K562 (cell line): ENCODE measurements around the gene ZNF366. TPM values are rescaled to one million over a fixed set of nuclear protein-coding genes. Genes with fewer than 3 reads are reported as not detected.

Experiments
- ATAC-seq: fragments of 200-7000 bp; cut with Tn5 transposase; 3 replicates; pipeline ENCODE4 v1.9.1; 2020; ENCODE audit warnings: moderate library complexity
- BruUV-seq: library from RNA; stranded (reverse); fragments of 400-500 nt; replicated peaks from 2 replicates; lab custom pipeline; 2021; lab: Mats Ljungman, UMichigan
- CTCF ChIA-PET: fragments of 300-600 bp; formaldehyde crosslinking; extraction: SDS; loops from one replicate; lab custom pipeline; 2021; ENCODE audit warnings: low intra/inter-chr PET ratio; lab: Yijun Ruan, JAX
- POLR2A ChIA-PET: fragments of 300-600, 350-650 bp; sonication (Branson Sonifier 250); formaldehyde crosslinking; extraction: SDS; loops from one replicate; lab custom pipeline; 2021; ENCODE audit warnings: antibody characterized with exemption, inconsistent platforms; lab: Yijun Ruan, JAX
- DNase-seq, 4 experiments: peaks; one replicate each; pipeline versions ENCODE4 v3.0.0 to v3.0.0-alpha.2; 2011 to 2018; ENCODE audit warnings: low spot score in 3 of 4, mixed read lengths in 3 of 4; ENCODE audit errors: extremely low read depth in 1 of 4
- FAIRE-seq: peaks from 2 replicates; lab custom pipeline; 2011; peaks lifted over from hg19 to GRCh38; lab: Jason Lieb, UNC
- H2AFZ ChIP-seq: 2 replicates; pipeline ENCODE4 v1.6.0; 2011; ENCODE audit warnings: low read depth, low read length, control low read depth, inconsistent platforms
- H3K27ac ChIP-seq: fragments of 200-600 bp; 3 replicates; pipeline ENCODE4 v1.8.0; 2011; ENCODE audit warnings: low read depth, mild to moderate bottlenecking, control low read depth, inconsistent platforms, low read length, moderate library complexity, mixed read lengths; ENCODE audit errors: extremely low read depth
- H3K27me3 ChIP-seq, 2 experiments: fragments of 300-600 bp in 1 of 2; 2 replicates in 1 of 2; 3 replicates in 1 of 2; pipeline versions ENCODE4 v1.6.0 to v1.8.0; 2011; ENCODE audit warnings: inconsistent platforms in 2 of 2, low read length in 2 of 2, mild to moderate bottlenecking in 1 of 2, mixed read lengths in 1 of 2, moderate library complexity in 1 of 2; ENCODE audit not compliant: control insufficient read depth in 2 of 2, insufficient read depth in 2 of 2
- H3K36me3 ChIP-seq: fragments of 300-600 bp; 3 replicates; pipeline ENCODE4 v1.8.0; 2011; ENCODE audit warnings: mild to moderate bottlenecking, low read length, inconsistent platforms; ENCODE audit not compliant: control insufficient read depth, insufficient read depth
- H3K4me1 ChIP-seq, 2 experiments: fragments of 200-600 bp in 1 of 2; replicated peaks in 1 of 2; 2 replicates in 1 of 2; 3 replicates in 1 of 2; pipeline versions ENCODE4 v1.5.1 to v1.8.0; 2011; ENCODE audit warnings: inconsistent platforms in 2 of 2, low read length in 2 of 2, mild to moderate bottlenecking in 1 of 2, mixed read lengths in 1 of 2, moderate library complexity in 1 of 2; ENCODE audit not compliant: control insufficient read depth in 2 of 2, insufficient read depth in 2 of 2
- H3K4me2 ChIP-seq: 2 replicates; pipeline ENCODE4 v1.6.1; 2011; ENCODE audit warnings: low read length, control low read depth, inconsistent platforms, mixed read lengths; ENCODE audit not compliant: insufficient read depth
- H3K4me3 ChIP-seq: fragments of 200-600 bp; sonication (generic), shearing (Covaris generic); 2 replicates; pipeline ENCODE4 v1.5.1; 2016; ENCODE audit warnings: control low read depth, inconsistent platforms
- H3K79me2 ChIP-seq: fragments of 200-600 bp; 3 replicates; pipeline ENCODE4 v1.8.0; 2011; ENCODE audit warnings: low read length, inconsistent platforms; ENCODE audit not compliant: control insufficient read depth, insufficient read depth
- H3K9ac ChIP-seq, 2 experiments: 2 replicates each; pipeline versions ENCODE4 v1.6.0 to v1.6.1; 2011; ENCODE audit warnings: low read depth in 2 of 2, low read length in 2 of 2, control low read depth in 1 of 2, inconsistent platforms in 1 of 2, mild to moderate bottlenecking in 1 of 2, mixed read lengths in 1 of 2; ENCODE audit not compliant: insufficient read depth in 1 of 2
- H3K9me1 ChIP-seq: one replicate; pipeline ENCODE4 v1.6.0; 2011; ENCODE audit warnings: inconsistent platforms, mild to moderate bottlenecking, low read length, moderate library complexity; ENCODE audit not compliant: control insufficient read depth, insufficient read depth
- H3K9me3 ChIP-seq: replicated peaks from 2 replicates; pipeline ENCODE4 v1.5.1; 2011; ENCODE audit warnings: low read depth, low read length, inconsistent platforms; ENCODE audit not compliant: control insufficient read depth, insufficient read depth
- H4K20me1 ChIP-seq: replicated peaks from 2 replicates; pipeline ENCODE4 v1.6.1; 2011; ENCODE audit warnings: low read length, inconsistent platforms, mixed read lengths; ENCODE audit not compliant: control insufficient read depth, insufficient read depth
- CBFA2T3 ChIP-seq: fragments of 450-650 bp; IDR thresholded peaks from 2 replicates; pipeline ENCODE4 v1.6.1; 2017
- CHD2 ChIP-seq: IDR thresholded peaks from 2 replicates; pipeline ENCODE4 v1.6.1; 2011; ENCODE audit warnings: low read depth, low read length
- NCOA4 ChIP-seq: fragments of 450-650 bp; IDR thresholded peaks from 2 replicates; pipeline ENCODE4 v1.6.1; 2018; ENCODE audit warnings: mild to moderate bottlenecking; ENCODE audit not compliant: partially characterized antibody
- ZKSCAN1 ChIP-seq: fragments of 150-350 bp; IDR thresholded peaks from 2 replicates; pipeline ENCODE4 v1.6.1; 2016; ENCODE audit warnings: low read depth, low read length
- ZNF217 ChIP-seq: sonication (generic); formaldehyde crosslinking; IDR thresholded peaks from 2 replicates; pipeline ENCODE4 v1.8.0; 2022; ENCODE audit warnings: mild to moderate bottlenecking, missing genetic modification reagents
- WGBS: fragments of 100-300 bp; shearing (Covaris generic); methylation state at CpG from one replicate; pipeline ENCODE4 v1.1.6; 2016; ENCODE audit warnings: low coverage, mixed read lengths; ENCODE audit not compliant: insufficient coverage; ENCODE audit errors: missing lambda C conversion rate; 5-methylcytosine and 5-hydroxymethylcytosine counted together
- in situ Hi-C: fragments of 300-500 bp; cut with MboI; formaldehyde crosslinking; loops from 4 replicates; pipeline ENCODE4 v1.15.0; 2018; ENCODE audit warnings: inconsistent platforms, mixed read lengths
- intact Hi-C: fragments of 100-400 bp; cut with micrococcal nuclease; formaldehyde crosslinking; loops from 2 replicates; pipeline ENCODE4 v1.14.2; 2022
- polyA plus RNA-seq, 8 experiments: library from polyadenylated mRNA; depleted of rRNA in 4 of 8; stranded (reverse) in 5 of 8; unstranded in 3 of 8; fragments of >200 nt; fragmentation: Nextera tagmentation in 2 of 8; fragmentation: Illumina TruSeq in 1 of 8; extraction: Ambion mirVana in 2 of 8; extraction: Trizol in 1 of 8; gene quantifications; 2 replicates each; pipeline versions ENCODE4 v1.2.1 to v1.2.3, GENCODE V29; 2011 to 2014; ENCODE audit warnings: inconsistent platforms in 1 of 8, missing spikeins in 1 of 8
- total RNA-seq, 7 experiments: library from RNA; depleted of rRNA in 6 of 7; stranded (reverse); fragments of >200 nt in 6 of 7; fragmentation: Illumina TruSeq in 2 of 7; extraction: Trizol in 2 of 7; gene quantifications; 2 replicates each; pipeline versions ENCODE4 v1.2.1 to v1.2.3, GENCODE V29; 2011 to 2021; ENCODE audit warnings: low replicate concordance in 1 of 7
- TF ChIP-seq, protein P1 (sequence below), 2 experiments: fragments of 250-450 bp in 1 of 2; fragments of 450-650 bp in 1 of 2; sonication (Bioruptor Pico) in 1 of 2; IDR thresholded peaks; 2 replicates each; pipeline versions ENCODE4 v1.6.1 to v1.8.0; 2016 to 2021; ENCODE audit warnings: mild to moderate bottlenecking in 2 of 2, moderate library complexity in 2 of 2, missing compliant biosample characterization in 1 of 2, missing genetic modification characterization in 1 of 2
- TF ChIP-seq, protein P2 (sequence below): sonication (generic); formaldehyde crosslinking; IDR thresholded peaks from 2 replicates; pipeline ENCODE4 v1.8.0; 2022; ENCODE audit warnings: mild to moderate bottlenecking, missing genetic modification reagents

ZNF366 gene
- total and polyA plus RNA-seq, 9 of the 15 experiments (the other 6 are each of a cell fraction or from before 2014, with no cell fraction given) = not detected

DNA sequence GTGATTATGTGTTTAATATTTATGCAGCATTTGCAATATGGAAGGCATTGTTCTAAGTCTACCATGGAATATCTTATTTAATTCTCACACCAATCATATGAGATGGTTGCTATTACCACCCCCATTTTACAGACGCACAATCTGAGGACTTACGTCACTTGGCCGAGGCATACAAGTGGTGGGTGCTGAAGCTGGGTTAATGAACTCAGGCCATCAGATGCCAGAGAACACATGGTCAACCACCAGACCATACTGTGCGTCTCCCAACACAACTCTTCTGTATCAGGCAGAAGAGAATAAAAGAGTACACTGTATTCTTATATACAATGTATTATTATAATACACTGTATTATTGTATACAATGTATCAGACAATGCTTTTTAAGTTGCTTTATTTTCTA, 59.5 kb downstream of the ZNF366 start:
- Histone ChIP-seq H3K9me1 (no peaks in the 10 kb centered on the region), H3K9ac (no peak overlapping the region), H3K9me3 (no peaks in the 10 kb centered on the region), H3K27me3 (no peaks in the 10 kb centered on the region), H3K4me3 (no peak overlapping the region), H3K79me2 (no peaks in the 10 kb centered on the region), H3K36me3 (no peaks in the 10 kb centered on the region), H2AFZ (no peak overlapping the region), H3K4me2 (no peak overlapping the region), H3K4me1 (peaks cover 7 to 13% of the 10 kb centered on the region in 2 experiments; a peak in 4 of 5 replicates), H4K20me1 (no peaks in the 10 kb centered on the region), H3K27ac (no peak overlapping the region)
- ChIA-PET CTCF (no interaction called here), POLR2A (no interaction called here)
- intact Hi-C loops = no loop called here
- 50% methylated on average over 4 of the region's 4 CpGs for WGBS
- BruUV-seq = no TSS peak
- in situ Hi-C loops = no loop called here
- no peak for TF ChIP-seq CHD2
- TF ChIP-seq ZNF217 (CRISPR knock-in tag) = no peak
- TF ChIP-seq, protein P1, sequence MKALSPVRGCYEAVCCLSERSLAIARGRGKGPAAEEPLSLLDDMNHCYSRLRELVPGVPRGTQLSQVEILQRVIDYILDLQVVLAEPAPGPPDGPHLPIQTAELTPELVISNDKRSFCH (CRISPR knock-in tag; IDR thresholded peaks at IDR 0.05) = no peak
- TF ChIP-seq, protein P1 (tag; IDR thresholded peaks at IDR 0.05) = no peak
- no peak for TF ChIP-seq NCOA4
- no peak for TF ChIP-seq ZKSCAN1
- TF ChIP-seq CBFA2T3 = no peak
- TF ChIP-seq, protein P2, sequence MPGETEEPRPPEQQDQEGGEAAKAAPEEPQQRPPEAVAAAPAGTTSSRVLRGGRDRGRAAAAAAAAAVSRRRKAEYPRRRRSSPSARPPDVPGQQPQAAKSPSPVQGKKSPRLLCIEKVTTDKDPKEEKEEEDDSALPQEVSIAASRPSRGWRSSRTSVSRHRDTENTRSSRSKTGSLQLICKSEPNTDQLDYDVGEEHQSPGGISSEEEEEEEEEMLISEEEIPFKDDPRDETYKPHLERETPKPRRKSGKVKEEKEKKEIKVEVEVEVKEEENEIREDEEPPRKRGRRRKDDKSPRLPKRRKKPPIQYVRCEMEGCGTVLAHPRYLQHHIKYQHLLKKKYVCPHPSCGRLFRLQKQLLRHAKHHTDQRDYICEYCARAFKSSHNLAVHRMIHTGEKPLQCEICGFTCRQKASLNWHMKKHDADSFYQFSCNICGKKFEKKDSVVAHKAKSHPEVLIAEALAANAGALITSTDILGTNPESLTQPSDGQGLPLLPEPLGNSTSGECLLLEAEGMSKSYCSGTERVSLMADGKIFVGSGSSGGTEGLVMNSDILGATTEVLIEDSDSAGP (CRISPR knock-in tag) = no peak
- FAIRE-seq (no peak), DNase-seq (no peak), ATAC-seq (no peak)
